Endothelial cell of umbilical vein (primary cell): ENCODE measurements around the gene TMC2. TPM values are rescaled to one million over a fixed set of nuclear protein-coding genes. Genes with fewer than 3 reads are reported as not detected.

Experiments used
- BruUV-seq: library from RNA; stranded (reverse); fragments of 400-500 nt; replicated peaks from 2 replicates; lab custom pipeline; 2021; lab: Mats Ljungman, UMichigan
- CTCF ChIA-PET: fragments of 300-600, 350-600 bp; sonication (Branson Sonifier 250); formaldehyde crosslinking; loops from one replicate; lab custom pipeline; 2021; ENCODE audit warnings: antibody characterized with exemption, inconsistent platforms; lab: Charles Lee
- POLR2A ChIA-PET: fragments of 300-600, 350-600 bp; sonication (Branson Sonifier 250); formaldehyde crosslinking; loops from one replicate; lab custom pipeline; 2021; ENCODE audit warnings: antibody characterized with exemption, inconsistent platforms; lab: Charles Lee
- DNase-seq: peaks from one replicate; pipeline ENCODE4 v3.0.0-alpha.2; 2011; ENCODE audit warnings: low read depth, low spot score
- FAIRE-seq: peaks from 2 replicates; lab custom pipeline; 2011; peaks lifted over from hg19 to GRCh38; lab: Jason Lieb, UNC
- H2AFZ ChIP-seq: 2 replicates; pipeline ENCODE4 v1.6.0; 2012; ENCODE audit warnings: low read depth, low read length, control low read depth, inconsistent platforms
- H3K27ac ChIP-seq: 2 replicates; pipeline ENCODE4 v1.5.1; 2011; ENCODE audit warnings: low read depth, mild to moderate bottlenecking, control low read depth, low read length, moderate library complexity; ENCODE audit not compliant: insufficient read depth
- H3K27me3 ChIP-seq, 2 experiments: 2 replicates each; pipeline versions ENCODE4 v1.6.0 to v1.6.1; 2011; ENCODE audit warnings: low read length in 2 of 2, mixed read lengths in 1 of 2; ENCODE audit not compliant: control insufficient read depth in 2 of 2, insufficient read depth in 2 of 2
- H3K36me3 ChIP-seq, 2 experiments: 2 replicates in 1 of 2; 3 replicates in 1 of 2; pipeline ENCODE4 v1.5.1; 2011; ENCODE audit warnings: low read length in 2 of 2, mild to moderate bottlenecking in 1 of 2, moderate library complexity in 1 of 2; ENCODE audit not compliant: control insufficient read depth in 2 of 2, insufficient read depth in 2 of 2; ENCODE audit errors: extremely low read depth in 1 of 2
- H3K4me1 ChIP-seq: 3 replicates; pipeline ENCODE4 v1.5.1; 2011; ENCODE audit warnings: mild to moderate bottlenecking, low read length; ENCODE audit not compliant: control insufficient read depth, insufficient read depth; ENCODE audit errors: extremely low read depth
- H3K4me2 ChIP-seq: 2 replicates; pipeline ENCODE4 v1.6.1; 2011; ENCODE audit warnings: low read length, control low read depth, mixed read lengths; ENCODE audit not compliant: insufficient read depth
- H3K4me3 ChIP-seq, 3 experiments: fragments of 200-600 bp in 1 of 3; sonication (generic), shearing (Covaris generic) in 1 of 3; replicated peaks in 1 of 3; 2 replicates each; pipeline ENCODE4 v1.5.1; 2011 to 2016; ENCODE audit warnings: control low read depth in 3 of 3, low read length in 3 of 3, mild to moderate bottlenecking in 2 of 3, inconsistent platforms in 1 of 3, low read depth in 1 of 3, moderate library complexity in 1 of 3; ENCODE audit not compliant: insufficient read depth in 1 of 3
- H3K79me2 ChIP-seq: 2 replicates; pipeline ENCODE4 v1.6.0; 2012; ENCODE audit warnings: low read length, inconsistent platforms; ENCODE audit not compliant: control insufficient read depth, insufficient read depth
- H3K9ac ChIP-seq: replicated peaks from 2 replicates; pipeline ENCODE3; 2011; ENCODE audit warnings: low read length, control low read depth; ENCODE audit not compliant: insufficient read depth; ENCODE audit errors: extremely low read depth
- H3K9me1 ChIP-seq: replicated peaks from 3 replicates; pipeline ENCODE4 v1.6.0; 2011; ENCODE audit warnings: mild to moderate bottlenecking, low read length; ENCODE audit not compliant: control insufficient read depth, insufficient read depth; ENCODE audit errors: extremely low read depth
- H3K9me3 ChIP-seq: replicated peaks from 2 replicates; pipeline ENCODE4 v1.5.1; 2012; ENCODE audit warnings: low read length, inconsistent platforms; ENCODE audit not compliant: control insufficient read depth, insufficient read depth
- H4K20me1 ChIP-seq: replicated peaks from 2 replicates; pipeline ENCODE3; 2011; ENCODE audit warnings: mild to moderate bottlenecking, low read length; ENCODE audit not compliant: control insufficient read depth, insufficient read depth; ENCODE audit errors: extremely low read depth
- EZH2 ChIP-seq: IDR thresholded peaks from 2 replicates; pipeline ENCODE4 v1.6.1; 2012; ENCODE audit warnings: borderline replicate concordance, low read depth, mild to moderate bottlenecking, moderate library complexity, low read length, inconsistent platforms; ENCODE audit not compliant: severe bottlenecking
- FOS ChIP-seq: IDR thresholded peaks from 2 replicates; pipeline ENCODE4 v1.6.1; 2011; ENCODE audit warnings: mild to moderate bottlenecking, low read length, moderate library complexity, borderline replicate concordance; ENCODE audit not compliant: insufficient read depth
- GATA2 ChIP-seq: IDR thresholded peaks from 2 replicates; pipeline ENCODE4 v1.7.0; 2011; ENCODE audit warnings: low read depth, mild to moderate bottlenecking, moderate library complexity, mixed read lengths, low read length; ENCODE audit not compliant: insufficient read length, insufficient read depth
- JUN ChIP-seq: IDR thresholded peaks from 2 replicates; pipeline ENCODE4 v1.6.1; 2011; ENCODE audit warnings: borderline replicate concordance, low read depth; ENCODE audit not compliant: insufficient read length, insufficient read depth
- MYC ChIP-seq: IDR thresholded peaks from one replicate; pipeline ENCODE4 v1.6.1; 2011; ENCODE audit warnings: mild to moderate bottlenecking, low read depth, low read length
- POLR2A ChIP-seq: IDR thresholded peaks from 2 replicates; pipeline ENCODE4 v1.6.1; 2012; ENCODE audit warnings: low read depth, mild to moderate bottlenecking, control low read depth, low read length
- POLR2AphosphoS5 ChIP-seq: IDR thresholded peaks from 2 replicates; pipeline ENCODE4 v1.6.1; 2012; ENCODE audit warnings: low read depth, mild to moderate bottlenecking, control low read depth, low read length, moderate library complexity; ENCODE audit not compliant: insufficient read depth
- dilution Hi-C: fragments of 300-500 bp; cut with MboI; formaldehyde crosslinking; loops from one replicate; pipeline ENCODE4 v1.15.0; 2019; ENCODE audit warnings: low sequenced_read_pairs; ENCODE audit not compliant: extremely low pct_ligation_motif_present
- intact Hi-C: fragments of 100-400 bp; cut with micrococcal nuclease; formaldehyde crosslinking; loops from one replicate; pipeline ENCODE4 v1.10.0; 2022
- polyA plus RNA-seq, 4 experiments: library from polyadenylated mRNA; depleted of rRNA in 3 of 4; stranded (reverse) in 3 of 4; unstranded in 1 of 4; fragments of >200 nt; gene quantifications; 2 replicates each; pipeline versions ENCODE4 v1.2.1 to v1.2.3, GENCODE V29; 2011 to 2012; ENCODE audit warnings: missing spikeins in 1 of 4
- total RNA-seq: library from RNA; stranded (reverse); gene quantifications from 2 replicates; pipeline ENCODE4 v1.2.3, GENCODE V29; 2021
- TF ChIP-seq, protein P1 (sequence below): IDR thresholded peaks from 2 replicates; pipeline ENCODE4 v1.6.1; 2011; ENCODE audit not compliant: insufficient read depth, insufficient read length
- TF ChIP-seq, protein P2 (sequence below), 2 donors: IDR thresholded peaks; 1 replicate in 1 of 2; 2 replicates in 1 of 2; pipeline ENCODE4 v1.5.1; 2011; ENCODE audit warnings: low read length in 2 of 2, mild to moderate bottlenecking in 2 of 2, moderate library complexity in 2 of 2, control low read depth in 1 of 2, inconsistent platforms in 1 of 2, low read depth in 1 of 2; ENCODE audit not compliant: insufficient read depth in 1 of 2; ENCODE audit errors: extremely low read depth in 1 of 2

TMC2 gene
- total and polyA plus RNA-seq, 2 donors (not counting 3 experiments of a cell fraction or from before 2014, with no cell fraction given) = not detected

DNA sequence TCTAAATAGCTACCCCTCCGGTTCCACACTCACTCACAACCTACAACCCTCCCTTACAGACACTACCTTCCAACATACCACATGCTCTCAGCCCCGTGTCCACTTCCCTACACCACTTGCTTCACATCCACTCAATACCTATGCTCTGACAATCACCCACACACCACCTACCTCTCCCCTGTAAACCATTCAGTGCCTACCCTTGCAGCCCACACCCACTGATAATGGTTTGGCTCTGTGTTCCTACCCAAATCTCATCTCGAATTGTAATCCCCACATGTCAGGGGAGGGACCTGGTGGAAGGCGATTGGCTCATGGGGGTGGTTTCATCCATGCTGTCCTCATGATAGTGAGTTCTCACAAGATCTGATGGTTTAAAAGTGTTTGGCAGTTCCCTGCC is 17.8 kb upstream of the TMC2 start:
- no peak overlapping the region for H3K27ac ChIP-seq
- TF ChIP-seq GATA2 = no peak
- TF ChIP-seq EZH2 = no peak
- TF ChIP-seq, protein P1, sequence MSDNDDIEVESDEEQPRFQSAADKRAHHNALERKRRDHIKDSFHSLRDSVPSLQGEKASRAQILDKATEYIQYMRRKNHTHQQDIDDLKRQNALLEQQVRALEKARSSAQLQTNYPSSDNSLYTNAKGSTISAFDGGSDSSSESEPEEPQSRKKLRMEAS = no peak
- TF ChIP-seq FOS = no peak
- TF ChIP-seq MYC = no peak
- no peak for TF ChIP-seq JUN
- no peak for TF ChIP-seq POLR2AphosphoS5
- TF ChIP-seq, protein P2, sequence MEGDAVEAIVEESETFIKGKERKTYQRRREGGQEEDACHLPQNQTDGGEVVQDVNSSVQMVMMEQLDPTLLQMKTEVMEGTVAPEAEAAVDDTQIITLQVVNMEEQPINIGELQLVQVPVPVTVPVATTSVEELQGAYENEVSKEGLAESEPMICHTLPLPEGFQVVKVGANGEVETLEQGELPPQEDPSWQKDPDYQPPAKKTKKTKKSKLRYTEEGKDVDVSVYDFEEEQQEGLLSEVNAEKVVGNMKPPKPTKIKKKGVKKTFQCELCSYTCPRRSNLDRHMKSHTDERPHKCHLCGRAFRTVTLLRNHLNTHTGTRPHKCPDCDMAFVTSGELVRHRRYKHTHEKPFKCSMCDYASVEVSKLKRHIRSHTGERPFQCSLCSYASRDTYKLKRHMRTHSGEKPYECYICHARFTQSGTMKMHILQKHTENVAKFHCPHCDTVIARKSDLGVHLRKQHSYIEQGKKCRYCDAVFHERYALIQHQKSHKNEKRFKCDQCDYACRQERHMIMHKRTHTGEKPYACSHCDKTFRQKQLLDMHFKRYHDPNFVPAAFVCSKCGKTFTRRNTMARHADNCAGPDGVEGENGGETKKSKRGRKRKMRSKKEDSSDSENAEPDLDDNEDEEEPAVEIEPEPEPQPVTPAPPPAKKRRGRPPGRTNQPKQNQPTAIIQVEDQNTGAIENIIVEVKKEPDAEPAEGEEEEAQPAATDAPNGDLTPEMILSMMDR (IDR thresholded peaks at IDR 0.05; ENCODE audit: extremely low read depth in 1 of 2, insufficient read depth in 1 of 2, low read depth in 1 of 2, low read length in 2 of 2) = no peak
- TF ChIP-seq POLR2A = no peak
- no peaks in the 10 kb centered on the region for H3K36me3 ChIP-seq
- no peaks in the 10 kb centered on the region for H3K4me1 ChIP-seq
- no peak overlapping the region for H3K9ac ChIP-seq
- no TSS peak for BruUV-seq
- intact Hi-C loops (no loop called here), dilution Hi-C loops (no loop called here)
- no peaks in the 10 kb centered on the region for H4K20me1 ChIP-seq
- no peak overlapping the region for H3K4me2 ChIP-seq
- FAIRE-seq = no peak
- no peaks in the 10 kb centered on the region for H3K9me3 ChIP-seq
- H3K27me3 ChIP-seq = no peaks in the 10 kb centered on the region
- no peaks in the 10 kb centered on the region for H3K79me2 ChIP-seq
- ChIA-PET POLR2A (no interaction called here), CTCF (no interaction called here)
- no peak overlapping the region for H2AFZ ChIP-seq
- H3K4me3 ChIP-seq = no peak overlapping the region
- no peaks in the 10 kb centered on the region for H3K9me1 ChIP-seq
- DNase-seq = no peak
